Activated naive CD8-positive, alpha-beta T cell (primary cell): ENCODE data around the gene UGT2B15.
"Not testable (repeated sequence)": the region's sequence is repeated elsewhere in the genome, so short reads cannot be mapped to it uniquely, and the experiment has no call there.

ENCODE experiments used
- H3K27ac Mint-ChIP-seq: one replicate; pipeline ENCODE4 v1.8.0; 2021; ENCODE audit warnings: mixed read lengths
- H3K27me3 Mint-ChIP-seq: one replicate; pipeline ENCODE4 v1.8.0; 2021; ENCODE audit warnings: mixed read lengths
- H3K36me3 Mint-ChIP-seq: one replicate; pipeline ENCODE4 v1.8.0; 2021; ENCODE audit warnings: mixed read lengths
- H3K4me1 Mint-ChIP-seq: one replicate; pipeline ENCODE4 v1.8.0; 2021; ENCODE audit warnings: low read depth, mixed read lengths
- H3K4me3 Mint-ChIP-seq: one replicate; pipeline ENCODE4 v1.8.0; 2021; ENCODE audit warnings: mild to moderate bottlenecking, mixed read lengths
- H3K9me3 Mint-ChIP-seq: one replicate; pipeline ENCODE4 v1.8.0; 2021; ENCODE audit warnings: low read depth, mixed read lengths

Gene UGT2B15

GRCh38 chr4:68668537-68669163 is 1.8 kb downstream of the UGT2B15 start:
- not testable (repeated sequence) for H3K27ac Mint-ChIP-seq, H3K4me3 Mint-ChIP-seq

GRCh38 chr4:68667551-68667950 is 2.9 kb downstream of the UGT2B15 start:
- H3K36me3 Mint-ChIP-seq, H3K4me3 Mint-ChIP-seq, H3K4me1 Mint-ChIP-seq, H3K9me3 Mint-ChIP-seq, H3K27me3 Mint-ChIP-seq, H3K27ac Mint-ChIP-seq: not testable (repeated sequence)

More at GRCh38 chr4:68668537-68669163, 1.8 kb downstream of the UGT2B15 start:
- not testable (repeated sequence) for H3K9me3 Mint-ChIP-seq, H3K4me1 Mint-ChIP-seq, H3K27me3 Mint-ChIP-seq, H3K36me3 Mint-ChIP-seq

- not testable (repeated sequence) for H3K27ac Mint-ChIP-seq, H3K4me3 Mint-ChIP-seq, H3K36me3 Mint-ChIP-seq, H3K9me3 Mint-ChIP-seq, H3K27me3 Mint-ChIP-seq, H3K4me1 Mint-ChIP-seq
These were observed 5.7 kb downstream of the UGT2B15 start for GRCh38 chr4:68664721-68665120.

GRCh38 chr4:68662836-68663574 is 7.4 kb downstream of the UGT2B15 start:
- not testable (repeated sequence) for H3K4me1 Mint-ChIP-seq, H3K27ac Mint-ChIP-seq, H3K4me3 Mint-ChIP-seq, H3K27me3 Mint-ChIP-seq, H3K9me3 Mint-ChIP-seq, H3K36me3 Mint-ChIP-seq

GRCh38 chr4:68658672-68659071 is 11.8 kb downstream of the UGT2B15 start:
- H3K27ac Mint-ChIP-seq = no peak overlapping the region
- no peaks in the 10 kb centered on the region for H3K36me3 Mint-ChIP-seq
- no peaks in the 10 kb centered on the region for H3K4me1 Mint-ChIP-seq
- no peaks in the 10 kb centered on the region for H3K27me3 Mint-ChIP-seq
- H3K9me3 Mint-ChIP-seq = no peaks in the 10 kb centered on the region
- no peak overlapping the region for H3K4me3 Mint-ChIP-seq

- not testable (repeated sequence) for H3K9me3 Mint-ChIP-seq, H3K4me1 Mint-ChIP-seq, H3K27me3 Mint-ChIP-seq, H3K27ac Mint-ChIP-seq, H3K4me3 Mint-ChIP-seq, H3K36me3 Mint-ChIP-seq
These were observed 13.3 kb downstream of the UGT2B15 start for GRCh38 chr4:68657022-68657594.

GRCh38 chr4:68656445-68656973 is 13.9 kb downstream of the UGT2B15 start:
- not testable (repeated sequence) for H3K27ac Mint-ChIP-seq

GRCh38 chr4:68655764-68656444 is 14.5 kb downstream of the UGT2B15 start:
- no peak overlapping the region for H3K27ac Mint-ChIP-seq
- no peaks in the 10 kb centered on the region for H3K9me3 Mint-ChIP-seq
- no peaks in the 10 kb centered on the region for H3K36me3 Mint-ChIP-seq

More at GRCh38 chr4:68656445-68656973, 13.9 kb downstream of the UGT2B15 start:
- not testable (repeated sequence) for H3K27me3 Mint-ChIP-seq, H3K9me3 Mint-ChIP-seq, H3K4me3 Mint-ChIP-seq, H3K36me3 Mint-ChIP-seq, H3K4me1 Mint-ChIP-seq

GRCh38 chr4:68654946-68655721 is 15.3 kb downstream of the UGT2B15 start:
- no peak overlapping the region for H3K4me3 Mint-ChIP-seq
- no peaks in the 10 kb centered on the region for H3K9me3 Mint-ChIP-seq
- H3K27me3 Mint-ChIP-seq = no peaks in the 10 kb centered on the region
- H3K27ac Mint-ChIP-seq = no peak overlapping the region
- H3K36me3 Mint-ChIP-seq = no peaks in the 10 kb centered on the region
- H3K4me1 Mint-ChIP-seq = no peaks in the 10 kb centered on the region

More at GRCh38 chr4:68655764-68656444, 14.5 kb downstream of the UGT2B15 start:
- H3K27me3 Mint-ChIP-seq = no peaks in the 10 kb centered on the region
- H3K4me3 Mint-ChIP-seq = no peak overlapping the region
- no peaks in the 10 kb centered on the region for H3K4me1 Mint-ChIP-seq

- no peaks in the 10 kb centered on the region for H3K4me1 Mint-ChIP-seq
- no peak overlapping the region for H3K27ac Mint-ChIP-seq
- no peak overlapping the region for H3K4me3 Mint-ChIP-seq
- H3K9me3 Mint-ChIP-seq = no peaks in the 10 kb centered on the region
- no peaks in the 10 kb centered on the region for H3K36me3 Mint-ChIP-seq
- no peaks in the 10 kb centered on the region for H3K27me3 Mint-ChIP-seq
These were observed 18.5 kb downstream of the UGT2B15 start for GRCh38 chr4:68651932-68652331.

- H3K9me3 Mint-ChIP-seq = no peaks in the 10 kb centered on the region
- peaks cover 4% of the 10 kb centered on the region for H3K27me3 Mint-ChIP-seq
- no peak overlapping the region for H3K4me3 Mint-ChIP-seq
- no peaks in the 10 kb centered on the region for H3K36me3 Mint-ChIP-seq
- H3K4me1 Mint-ChIP-seq = no peaks in the 10 kb centered on the region
- no peak overlapping the region for H3K27ac Mint-ChIP-seq
These were observed 40.1 kb downstream of the UGT2B15 start for GRCh38 chr4:68630371-68630770.

GRCh38 chr4:68622731-68623130 is 47.7 kb downstream of the UGT2B15 start:
- H3K27ac Mint-ChIP-seq, H3K36me3 Mint-ChIP-seq, H3K9me3 Mint-ChIP-seq, H3K27me3 Mint-ChIP-seq, H3K4me1 Mint-ChIP-seq, H3K4me3 Mint-ChIP-seq: not testable (repeated sequence)

GRCh38 chr4:68617003-68617698 is 53.3 kb downstream of the UGT2B15 start:
- H3K4me1 Mint-ChIP-seq = no peaks in the 10 kb centered on the region
- H3K27me3 Mint-ChIP-seq = no peaks in the 10 kb centered on the region
- no peak overlapping the region for H3K4me3 Mint-ChIP-seq
- no peaks in the 10 kb centered on the region for H3K9me3 Mint-ChIP-seq
- no peaks in the 10 kb centered on the region for H3K36me3 Mint-ChIP-seq
- H3K27ac Mint-ChIP-seq = no peak overlapping the region
